SK-N-SH treated with all-trans-retinoic acid at 6 μM for 48 hours (cell line): ENCODE results near the gene OBP2A.

ENCODE experiments used
- ATAC-seq: fragments of 200-7000 bp; cut with Tn5 transposase; 3 replicates; pipeline ENCODE4 v1.9.1; 2020; ENCODE audit warnings: mild to moderate bottlenecking, moderate library complexity
- ARNTL ChIP-seq: fragments of 450-650 bp; formaldehyde crosslinking; IDR thresholded peaks from 2 replicates; pipeline ENCODE4 v1.5.0; 2020; ENCODE audit warnings: low read depth, mild to moderate bottlenecking, moderate library complexity, borderline replicate concordance
- BACH2 ChIP-seq: fragments of 250-450 bp; sonication (Bioruptor Pico); IDR thresholded peaks from 2 replicates; pipeline ENCODE4 v1.9.0; 2021; ENCODE audit warnings: mild to moderate bottlenecking, borderline replicate concordance
- CREB5 ChIP-seq: fragments of 250-450 bp; sonication (Bioruptor Pico); IDR thresholded peaks from 2 replicates; pipeline ENCODE4 v1.5.1; 2020; ENCODE audit warnings: low read depth, mild to moderate bottlenecking, moderate library complexity
- ESRRG ChIP-seq: fragments of 250-450 bp; sonication (Bioruptor Pico); IDR thresholded peaks from 2 replicates; pipeline ENCODE4 v1.6.1; 2021; ENCODE audit warnings: mild to moderate bottlenecking
- GLIS3 ChIP-seq: fragments of 250-450 bp; sonication (Bioruptor Pico); IDR thresholded peaks from 2 replicates; pipeline ENCODE4 v1.5.0; 2020; ENCODE audit warnings: mild to moderate bottlenecking, moderate library complexity
- ISL1 ChIP-seq: fragments of 250-450 bp; sonication (Bioruptor Pico); IDR thresholded peaks from 2 replicates; pipeline ENCODE4 v2.1.2; 2022; ENCODE audit warnings: mild to moderate bottlenecking, moderate library complexity
- OSR1 ChIP-seq: fragments of 250-450 bp; sonication (Bioruptor Pico); IDR thresholded peaks from 2 replicates; pipeline ENCODE4 v1.8.0; 2022; ENCODE audit warnings: moderate library complexity, mild to moderate bottlenecking, inconsistent platforms
- PPARA ChIP-seq: fragments of 250-450 bp; sonication (Bioruptor Pico); IDR thresholded peaks from 2 replicates; pipeline ENCODE4 v1.5.0; 2020; ENCODE audit warnings: mild to moderate bottlenecking, borderline replicate concordance
- RARB ChIP-seq: fragments of 250-450 bp; sonication (Bioruptor Pico); IDR thresholded peaks from 2 replicates; pipeline ENCODE4 v1.8.0; 2021; ENCODE audit warnings: mild to moderate bottlenecking, moderate library complexity
- SNAI2 ChIP-seq: fragments of 250-450 bp; sonication (Bioruptor Pico); IDR thresholded peaks from 2 replicates; pipeline ENCODE4 v1.5.0; 2020; ENCODE audit warnings: mild to moderate bottlenecking, moderate library complexity
- TCF4 ChIP-seq: fragments of 250-450 bp; sonication (Bioruptor Pico); IDR thresholded peaks from 2 replicates; pipeline ENCODE4 v1.8.0; 2021; ENCODE audit warnings: mild to moderate bottlenecking, moderate library complexity, borderline replicate concordance
- TOX ChIP-seq: fragments of 250-450 bp; sonication (Bioruptor Pico); IDR thresholded peaks from 2 replicates; pipeline ENCODE4 v1.8.0; 2021; ENCODE audit warnings: mild to moderate bottlenecking, moderate library complexity, borderline replicate concordance
- ZC3H10 ChIP-seq: fragments of 250-450 bp; sonication (Bioruptor Pico); IDR thresholded peaks from 2 replicates; pipeline ENCODE4 v1.5.1; 2021; ENCODE audit warnings: mild to moderate bottlenecking, moderate library complexity
- ZFP3 ChIP-seq: fragments of 250-450 bp; sonication (Bioruptor Pico); IDR thresholded peaks from 2 replicates; pipeline ENCODE4 v1.5.0; 2020; ENCODE audit warnings: mild to moderate bottlenecking, moderate library complexity
- ZFP30 ChIP-seq: fragments of 450-650 bp; formaldehyde crosslinking; IDR thresholded peaks from 2 replicates; pipeline ENCODE4 v1.5.0; 2022; ENCODE audit warnings: mild to moderate bottlenecking, moderate library complexity
- ZNF565 ChIP-seq: fragments of 450-650 bp; formaldehyde crosslinking; conservative IDR thresholded peaks from 2 replicates; pipeline ENCODE4 v1.5.0; 2020; ENCODE audit warnings: low read depth, mild to moderate bottlenecking, moderate library complexity
- ZNF70 ChIP-seq: fragments of 450-650 bp; formaldehyde crosslinking; IDR thresholded peaks from 2 replicates; pipeline ENCODE4 v1.5.0; 2020; ENCODE audit warnings: mild to moderate bottlenecking, moderate library complexity
- ZNF8 ChIP-seq: fragments of 450-650 bp; formaldehyde crosslinking; IDR thresholded peaks from 2 replicates; pipeline ENCODE4 v1.5.0; 2020; ENCODE audit warnings: mild to moderate bottlenecking, moderate library complexity
- TF ChIP-seq, protein P1 (sequence below): fragments of 250-450 bp; sonication (Bioruptor Pico); IDR thresholded peaks from 2 replicates; pipeline ENCODE4 v1.8.0; 2021; ENCODE audit warnings: low read depth, mild to moderate bottlenecking, moderate library complexity, borderline replicate concordance
- TF ChIP-seq, protein P2 (sequence below): fragments of 250-450 bp; sonication (Bioruptor Pico); IDR thresholded peaks from 2 replicates; pipeline ENCODE4 v1.5.0; 2020; ENCODE audit warnings: mild to moderate bottlenecking, moderate library complexity
- TF ChIP-seq, protein P3 (sequence below): fragments of 250-450 bp; sonication (Bioruptor Pico); IDR thresholded peaks from 2 replicates; pipeline ENCODE4 v1.5.1; 2021; ENCODE audit warnings: mild to moderate bottlenecking, moderate library complexity

OBP2A gene

GRCh38 chr9:135517407-135517822 is 28.5 kb upstream of the OBP2A start:
- TF ChIP-seq PPARA (CRISPR knock-in tag) (no peak), ZNF70 (CRISPR knock-in tag) (no peak), ZNF565 (no peak), ISL1 (CRISPR knock-in tag) (no peak), ESRRG (no peak), GLIS3 (CRISPR knock-in tag) (no peak), RARB (CRISPR knock-in tag) (no peak), ZFP3 (CRISPR knock-in tag) (no peak), ARNTL (CRISPR knock-in tag) (no peak), OSR1 (no peak), BACH2 (CRISPR knock-in tag) (no peak), CREB5 (no peak), TCF4 (CRISPR knock-in tag) (no peak)
- TF ChIP-seq, protein P1, sequence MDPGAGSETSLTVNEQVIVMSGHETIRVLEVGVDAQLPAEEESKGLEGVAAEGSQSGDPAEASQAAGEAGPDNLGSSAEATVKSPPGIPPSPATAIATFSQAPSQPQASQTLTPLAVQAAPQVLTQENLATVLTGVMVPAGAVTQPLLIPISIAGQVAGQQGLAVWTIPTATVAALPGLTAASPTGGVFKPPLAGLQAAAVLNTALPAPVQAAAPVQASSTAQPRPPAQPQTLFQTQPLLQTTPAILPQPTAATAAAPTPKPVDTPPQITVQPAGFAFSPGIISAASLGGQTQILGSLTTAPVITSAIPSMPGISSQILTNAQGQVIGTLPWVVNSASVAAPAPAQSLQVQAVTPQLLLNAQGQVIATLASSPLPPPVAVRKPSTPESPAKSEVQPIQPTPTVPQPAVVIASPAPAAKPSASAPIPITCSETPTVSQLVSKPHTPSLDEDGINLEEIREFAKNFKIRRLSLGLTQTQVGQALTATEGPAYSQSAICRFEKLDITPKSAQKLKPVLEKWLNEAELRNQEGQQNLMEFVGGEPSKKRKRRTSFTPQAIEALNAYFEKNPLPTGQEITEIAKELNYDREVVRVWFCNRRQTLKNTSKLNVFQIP, result no peak
- TF ChIP-seq, protein P2, sequence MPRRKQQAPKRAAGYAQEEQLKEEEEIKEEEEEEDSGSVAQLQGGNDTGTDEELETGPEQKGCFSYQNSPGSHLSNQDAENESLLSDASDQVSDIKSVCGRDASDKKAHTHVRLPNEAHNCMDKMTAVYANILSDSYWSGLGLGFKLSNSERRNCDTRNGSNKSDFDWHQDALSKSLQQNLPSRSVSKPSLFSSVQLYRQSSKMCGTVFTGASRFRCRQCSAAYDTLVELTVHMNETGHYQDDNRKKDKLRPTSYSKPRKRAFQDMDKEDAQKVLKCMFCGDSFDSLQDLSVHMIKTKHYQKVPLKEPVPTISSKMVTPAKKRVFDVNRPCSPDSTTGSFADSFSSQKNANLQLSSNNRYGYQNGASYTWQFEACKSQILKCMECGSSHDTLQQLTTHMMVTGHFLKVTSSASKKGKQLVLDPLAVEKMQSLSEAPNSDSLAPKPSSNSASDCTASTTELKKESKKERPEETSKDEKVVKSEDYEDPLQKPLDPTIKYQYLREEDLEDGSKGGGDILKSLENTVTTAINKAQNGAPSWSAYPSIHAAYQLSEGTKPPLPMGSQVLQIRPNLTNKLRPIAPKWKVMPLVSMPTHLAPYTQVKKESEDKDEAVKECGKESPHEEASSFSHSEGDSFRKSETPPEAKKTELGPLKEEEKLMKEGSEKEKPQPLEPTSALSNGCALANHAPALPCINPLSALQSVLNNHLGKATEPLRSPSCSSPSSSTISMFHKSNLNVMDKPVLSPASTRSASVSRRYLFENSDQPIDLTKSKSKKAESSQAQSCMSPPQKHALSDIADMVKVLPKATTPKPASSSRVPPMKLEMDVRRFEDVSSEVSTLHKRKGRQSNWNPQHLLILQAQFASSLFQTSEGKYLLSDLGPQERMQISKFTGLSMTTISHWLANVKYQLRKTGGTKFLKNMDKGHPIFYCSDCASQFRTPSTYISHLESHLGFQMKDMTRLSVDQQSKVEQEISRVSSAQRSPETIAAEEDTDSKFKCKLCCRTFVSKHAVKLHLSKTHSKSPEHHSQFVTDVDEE (CRISPR knock-in tag), result no peak
- TF ChIP-seq, protein P3, sequence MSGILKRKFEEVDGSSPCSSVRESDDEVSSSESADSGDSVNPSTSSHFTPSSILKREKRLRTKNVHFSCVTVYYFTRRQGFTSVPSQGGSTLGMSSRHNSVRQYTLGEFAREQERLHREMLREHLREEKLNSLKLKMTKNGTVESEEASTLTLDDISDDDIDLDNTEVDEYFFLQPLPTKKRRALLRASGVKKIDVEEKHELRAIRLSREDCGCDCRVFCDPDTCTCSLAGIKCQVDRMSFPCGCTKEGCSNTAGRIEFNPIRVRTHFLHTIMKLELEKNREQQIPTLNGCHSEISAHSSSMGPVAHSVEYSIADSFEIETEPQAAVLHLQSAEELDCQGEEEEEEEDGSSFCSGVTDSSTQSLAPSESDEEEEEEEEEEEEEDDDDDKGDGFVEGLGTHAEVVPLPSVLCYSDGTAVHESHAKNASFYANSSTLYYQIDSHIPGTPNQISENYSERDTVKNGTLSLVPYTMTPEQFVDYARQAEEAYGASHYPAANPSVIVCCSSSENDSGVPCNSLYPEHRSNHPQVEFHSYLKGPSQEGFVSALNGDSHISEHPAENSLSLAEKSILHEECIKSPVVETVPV (CRISPR knock-in tag), result no peak
- ATAC-seq, result no peak

DNA sequence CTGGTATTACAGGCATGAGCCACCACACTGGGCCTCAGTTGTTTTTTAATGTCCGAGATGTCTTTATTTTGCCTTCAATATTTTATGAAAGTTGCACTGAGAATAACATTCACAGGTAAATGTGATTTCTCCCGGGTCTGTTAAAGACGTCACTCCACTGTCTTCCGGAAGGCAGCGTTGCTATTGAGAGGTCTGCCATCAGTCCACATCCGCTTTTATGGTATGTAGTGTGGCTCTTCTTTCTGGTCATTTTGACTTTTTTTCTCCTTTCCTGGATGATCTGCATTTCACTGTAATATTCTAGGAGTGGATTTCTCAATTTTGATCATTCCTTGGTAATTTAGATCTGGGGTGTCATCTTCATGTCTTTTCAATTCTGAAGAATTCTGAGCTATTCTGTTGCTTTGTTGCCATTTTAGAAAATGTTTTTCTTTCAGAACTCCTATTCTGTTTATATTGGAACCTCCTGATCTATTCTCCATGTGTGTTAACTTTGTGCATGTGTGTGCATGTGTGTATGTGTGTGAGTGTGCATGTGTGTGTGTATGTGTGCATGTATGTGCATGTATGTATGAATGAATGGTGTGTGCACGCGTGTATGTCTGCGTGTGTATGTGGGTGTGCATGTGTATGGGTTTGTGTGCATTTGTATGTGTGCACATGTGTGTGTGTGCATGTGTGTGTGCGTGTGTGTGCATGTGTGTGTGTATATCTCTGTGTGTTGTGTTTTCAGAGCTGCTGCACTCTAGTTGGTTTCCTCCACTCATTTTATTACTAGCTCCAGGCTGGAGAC is 26.6 kb upstream of the OBP2A start:
- no peak for ATAC-seq
- TF ChIP-seq OSR1 (no peak), BACH2 (CRISPR knock-in tag) (no peak), PPARA (CRISPR knock-in tag) (no peak), GLIS3 (CRISPR knock-in tag) (no peak), ZNF70 (CRISPR knock-in tag) (no peak), ISL1 (CRISPR knock-in tag) (no peak), CREB5 (no peak), SNAI2 (CRISPR knock-in tag) (no peak), ZNF8 (no peak), ZFP30 (no peak), ZFP3 (CRISPR knock-in tag) (no peak), ZC3H10 (CRISPR knock-in tag) (no peak), TOX (CRISPR knock-in tag) (no peak)
- TF ChIP-seq, protein P3 (CRISPR knock-in tag), result no peak
